Spleen (tissue), 11 donors: ENCODE results near the gene CSK. TPM values are rescaled to one million over a fixed set of nuclear protein-coding genes. Genes with fewer than 3 reads are reported as not detected.

ENCODE experiments used
- DNase-seq: peaks from one replicate; pipeline ENCODE4 v3.0.0-alpha.2; 2020
- H3K27ac ChIP-seq, 8 donors: fragments of 200-600 bp; sonication (generic) in 7 of 8; 1 replicate in 4 of 8; 2 replicates in 4 of 8; pipeline versions ENCODE4 v1.5.0 to v1.8.0; 2016 to 2021; ENCODE audit warnings: inconsistent platforms in 4 of 8, mild to moderate bottlenecking in 4 of 8, moderate library complexity in 1 of 8
- H3K27me3 ChIP-seq, 7 donors: fragments of 200-600 bp; sonication (generic) in 6 of 7; replicated peaks in 1 of 7; 1 replicate in 4 of 7; 2 replicates in 3 of 7; pipeline versions ENCODE4 v1.5.0 to v1.8.0; 2016 to 2021; ENCODE audit warnings: inconsistent platforms in 3 of 7, mild to moderate bottlenecking in 1 of 7
- H3K36me3 ChIP-seq, 6 donors: fragments of 200-600 bp; sonication (generic) in 5 of 6; 1 replicate in 4 of 6; 2 replicates in 2 of 6; pipeline versions ENCODE4 v1.5.0 to v1.8.0; 2016 to 2021; ENCODE audit warnings: inconsistent platforms in 2 of 6
- H3K4me1 ChIP-seq, 6 donors: fragments of 200-600 bp; sonication (generic) in 5 of 6; 1 replicate in 3 of 6; 2 replicates in 3 of 6; pipeline versions ENCODE4 v1.5.0 to v1.8.0; 2016 to 2021; ENCODE audit warnings: inconsistent platforms in 3 of 6
- H3K4me3 ChIP-seq, 8 donors: fragments of 200-600 bp; sonication (generic) in 7 of 8; 1 replicate in 4 of 8; 2 replicates in 4 of 8; pipeline versions ENCODE4 v1.5.0 to v1.8.0; 2016 to 2021; ENCODE audit warnings: inconsistent platforms in 4 of 8, mild to moderate bottlenecking in 4 of 8, moderate library complexity in 2 of 8
- H3K9me3 ChIP-seq, 8 donors: fragments of 200-600 bp; sonication (generic) in 7 of 8; 1 replicate in 4 of 8; 2 replicates in 4 of 8; pipeline versions ENCODE4 v1.5.0 to v1.8.0; 2016 to 2021; ENCODE audit warnings: inconsistent platforms in 4 of 8
- CTCF ChIP-seq, 11 experiments: fragments of 200-600 bp in 7 of 11; fragments of 450-650 bp in 4 of 11; sonication (generic) in 4 of 11; IDR thresholded peaks in 8 of 11; conservative IDR thresholded peaks in 3 of 11; 1 replicate in 7 of 11; 2 replicates in 4 of 11; pipeline versions ENCODE4 v1.4.0 to v1.8.0; 2016 to 2021; ENCODE audit warnings: antibody characterized with exemption in 11 of 11, inconsistent platforms in 4 of 11, mild to moderate bottlenecking in 1 of 11
- POLR2A ChIP-seq, 3 donors: fragments of 450-650 bp; IDR thresholded peaks; one replicate each; pipeline ENCODE4 v1.5.1; 2017; ENCODE audit warnings: antibody characterized with exemption in 3 of 3, mild to moderate bottlenecking in 1 of 3
- POLR2AphosphoS5 ChIP-seq, 3 donors: sonication (generic); formaldehyde crosslinking; IDR thresholded peaks; one replicate each; pipeline ENCODE4 v1.5.1; 2017; ENCODE audit warnings: antibody characterized with exemption in 3 of 3
- WGBS, 5 donors: extraction: QIAGEN DNeasy Blood & Tissue Kit in 3 of 5; methylation state at CpG; one replicate each; pipeline versions ENCODE4 v1.1.5 to v1.1.7; 2013 to 2018; 5-methylcytosine and 5-hydroxymethylcytosine counted together
- intact Hi-C: fragments of 100-400 bp; cut with DNase I; formaldehyde crosslinking; loops from one replicate; pipeline ENCODE4 v1.15.0; 2023; ENCODE audit warnings: low total_unique reads
- polyA plus RNA-seq, 3 donors: library from polyadenylated mRNA; stranded (reverse); fragments of 200-250 nt; gene quantifications; one replicate each; pipeline ENCODE4 v1.2.1, GENCODE V29; 2013
- total RNA-seq, 7 donors: library from RNA; depleted of rRNA in 3 of 7; stranded (reverse); fragments of >200 nt in 3 of 7; fragmentation: NEBNext Ultra II Directional in 4 of 7; extraction: Animal tissue kit (Norgen Biotek cat#: 25700) in 4 of 7; gene quantifications; one replicate each; pipeline versions ENCODE4 v1.1.0 to v1.2.1, GENCODE V29; 2016 to 2021
- donor health status: healthy with polysubstance abuse.
- donor health status: DM: no; HTN: no; CAD: no; lungs with moderate emphysema.
- donor health status: DM: no; HTN: no; CAD: no.
- donor health status: Bipolar disorder and iron deficiency.
- donor health status: healthy.
- donor health status: DM: no; HTN: no; CAD: no.
- donor health status: DM: yes; HTN: yes; CAD: no.

Gene CSK
- total and polyA plus RNA-seq, 10 donors: 121 to 281 (median 192) TPM

GRCh38 chr15:74776821-74777768 lies 4.8 kb upstream of the CSK start:
- DNase-seq: peak; percentile 90
- intact Hi-C loops: loop anchor here (10.0 kb wide), 1 partner anchor 428 kb away; the partner anchor contains the start of gene C15orf39
- Histone ChIP-seq H3K27me3 (no peaks in the 10 kb centered on the region), H3K4me3 (peak overlapping the region in 4 of 8 donors; percentile 1 to 56 (median 6)), H3K9me3 (no peaks in the 10 kb centered on the region), H3K36me3 (no peaks in the 10 kb centered on the region), H3K27ac (peak overlapping the region; percentile 79 to 99 (median 96)), H3K4me1 (peaks cover 71 to 97% (median 92%) of the 10 kb centered on the region in 6 donors)
- peak; percentile 65 to 77 (median 67) for TF ChIP-seq POLR2AphosphoS5 (IDR thresholded peaks at IDR 0.05)
- no peak for TF ChIP-seq CTCF (IDR thresholded peaks at IDR 0.05 in 8 of 11, conservative IDR thresholded peaks at IDR 0.05 in 3 of 11)
- 2 to 8% (median 5%) methylated on average over 10 to 13 of the region's 13 CpGs for WGBS, 5 donors

GRCh38 chr15:74777769-74778598 lies 3.9 kb upstream of the CSK start:
- TF ChIP-seq POLR2A (IDR thresholded peaks at IDR 0.05): no peak
- TF ChIP-seq CTCF (IDR thresholded peaks at IDR 0.05 in 8 of 11, conservative IDR thresholded peaks at IDR 0.05 in 3 of 11): peak in 1 of 11 experiments; percentile 7
- 54 to 68% (median 58%) methylated on average over 6 of the region's 6 CpGs for WGBS, 5 donors
- Histone ChIP-seq H3K4me3 (peak overlapping the region in 3 of 8 donors; percentile 1 to 56 (median 1)), H3K27ac (peak overlapping the region; percentile 79 to 99 (median 96)), H3K4me1 (peaks cover 71 to 93% (median 89%) of the 10 kb centered on the region in 6 donors), H3K9me3 (no peaks in the 10 kb centered on the region), H3K27me3 (no peaks in the 10 kb centered on the region), H3K36me3 (no peaks in the 10 kb centered on the region)
- intact Hi-C loops: loop anchor here (10.0 kb wide), 1 partner anchor 427 kb away; the partner anchor contains the start of gene C15orf39
- DNase-seq: peak; percentile 79

- Histone ChIP-seq H3K4me3 (no peak overlapping the region), H3K9me3 (no peaks in the 10 kb centered on the region), H3K36me3 (no peaks in the 10 kb centered on the region), H3K27ac (peak overlapping the region; percentile 79 to 99 (median 96)), H3K27me3 (no peaks in the 10 kb centered on the region), H3K4me1 (peaks cover 69 to 93% (median 89%) of the 10 kb centered on the region in 6 donors)
- 80 to 89% (median 88%) methylated on average over 5 of the region's 5 CpGs for WGBS, 5 donors
- intact Hi-C loops: loop anchor here (10.0 kb wide), 1 partner anchor 426 kb away; the partner anchor contains the start of gene C15orf39
- TF ChIP-seq POLR2A (IDR thresholded peaks at IDR 0.05) (no peak), CTCF (IDR thresholded peaks at IDR 0.05 in 8 of 11, conservative IDR thresholded peaks at IDR 0.05 in 3 of 11) (no peak), POLR2AphosphoS5 (IDR thresholded peaks at IDR 0.05) (no peak)
- DNase-seq: no peak
Observed at GRCh38 chr15:74778599-74778970, 3.3 kb upstream of the CSK start.
